AG04450 (cell line): ENCODE results near the gene LYRM4. TPM values are rescaled to one million over a fixed set of nuclear protein-coding genes. Genes with fewer than 3 reads are reported as not detected.

Experiments used
- CTCF ChIA-PET: fragments of 300-600, 350-600 bp; formaldehyde crosslinking; extraction: SDS; loops from one replicate; lab custom pipeline; 2022; ENCODE audit warnings: antibody characterized with exemption, inconsistent platforms; lab: Charles Lee
- POLR2A ChIA-PET: fragments of 350-600 bp; formaldehyde crosslinking; extraction: SDS; loops from one replicate; lab custom pipeline; 2021; ENCODE audit warnings: antibody characterized with exemption, inconsistent platforms; lab: Yijun Ruan, JAX
- DNase-seq: peaks from one replicate; pipeline ENCODE4 v3.0.0-alpha.2; 2011; ENCODE audit warnings: low read depth, low spot score
- H3K27ac ChIP-seq: one replicate; pipeline ENCODE4 v1.5.1; 2012; ENCODE audit warnings: low read depth, low read length, control low read depth
- H3K27me3 ChIP-seq: one replicate; pipeline ENCODE4 v1.6.0; 2012; ENCODE audit warnings: low read length; ENCODE audit not compliant: control insufficient read depth, insufficient read depth
- H3K4me3 ChIP-seq: 2 replicates; pipeline ENCODE4 v1.5.1; 2011; ENCODE audit warnings: mild to moderate bottlenecking, low read depth, low read length, control low read depth
- H3K9me3 ChIP-seq: 2 replicates; pipeline ENCODE4 v1.5.1; 2012; ENCODE audit warnings: low read length; ENCODE audit not compliant: control insufficient read depth, insufficient read depth
- CTCF ChIP-seq: IDR thresholded peaks from 2 replicates; pipeline ENCODE4 v1.5.1; 2011; ENCODE audit warnings: low read depth, low read length, control low read depth, inconsistent platforms
- polyA plus RNA-seq: library from polyadenylated mRNA; depleted of rRNA; stranded (reverse); fragments of >200 nt; gene quantifications from 2 replicates; pipeline ENCODE4 v1.2.3, GENCODE V29; 2011

Gene LYRM4
- polyA plus RNA-seq, 1 experiment, result 41.4 TPM

GRCh38 chr6:5215159-5215558 lies 45.6 kb downstream of the LYRM4 start:
- Histone ChIP-seq H3K4me3 (no peak overlapping the region), H3K9me3 (no peaks in the 10 kb centered on the region), H3K27ac (no peak overlapping the region), H3K27me3 (no peaks in the 10 kb centered on the region)
- no peak for DNase-seq
- CTCF ChIA-PET, result interaction anchor here (0.8 to 2.7 kb wide), 12 partner anchors 9 to 187 kb away, joined by 3 to 14 read pairs (median 4); no protein-coding TSS in a partner anchor
- TF ChIP-seq CTCF, result no peak
- POLR2A ChIA-PET, result no interaction called here

- ChIA-PET CTCF (interaction anchor here (0.6 to 2.7 kb wide), 18 partner anchors 9 to 1333 kb away, joined by 3 to 14 read pairs (median 4); no protein-coding TSS in a partner anchor), POLR2A (no interaction called here)
- H3K4me3 ChIP-seq, result no peak overlapping the region
- H3K27me3 ChIP-seq, result no peaks in the 10 kb centered on the region
- H3K9me3 ChIP-seq, result no peaks in the 10 kb centered on the region
- peak; percentile 69 for TF ChIP-seq CTCF
- peak; percentile 54 for DNase-seq
- H3K27ac ChIP-seq, result peak overlapping the region; percentile 33
Measured at GRCh38 chr6:5214570-5215052, 46.1 kb downstream of the LYRM4 start.

- peak; percentile 46 for TF ChIP-seq CTCF
- ChIA-PET CTCF (interaction anchor here (0.6 to 2.7 kb wide), 12 partner anchors 16 to 1333 kb away, joined by 3 to 14 read pairs (median 5); no protein-coding TSS in a partner anchor), POLR2A (interaction anchor here (0.6 kb wide), 1 partner anchor 70 kb away, joined by 8 read pairs; no protein-coding TSS in a partner anchor)
- Histone ChIP-seq H3K27ac (no peak overlapping the region), H3K9me3 (no peaks in the 10 kb centered on the region), H3K4me3 (no peak overlapping the region), H3K27me3 (no peaks in the 10 kb centered on the region)
- peak; percentile 27 for DNase-seq
Measured at GRCh38 chr6:5213836-5214235, 46.9 kb downstream of the LYRM4 start.

GRCh38 chr6:5211492-5211891 lies 49.3 kb downstream of the LYRM4 start:
- no peaks in the 10 kb centered on the region for H3K9me3 ChIP-seq
- no peaks in the 10 kb centered on the region for H3K27me3 ChIP-seq
- TF ChIP-seq CTCF, result no peak
- ChIA-PET POLR2A (no interaction called here), CTCF (interaction anchor here (1.5 kb wide), 1 partner anchor 68 kb away, joined by 7 read pairs; no protein-coding TSS in a partner anchor)
- H3K27ac ChIP-seq, result no peak overlapping the region
- H3K4me3 ChIP-seq, result no peak overlapping the region
- no peak for DNase-seq

- H3K27ac ChIP-seq, result no peak overlapping the region
- no peaks in the 10 kb centered on the region for H3K9me3 ChIP-seq
- CTCF ChIA-PET, result no interaction called here
- no peaks in the 10 kb centered on the region for H3K27me3 ChIP-seq
- TF ChIP-seq CTCF, result no peak
- H3K4me3 ChIP-seq, result no peak overlapping the region
- POLR2A ChIA-PET, result no interaction called here
- DNase-seq, result no peak
Measured at GRCh38 chr6:5208471-5208971, 52.2 kb downstream of the LYRM4 start.
